ENCODE data around the gene RAPGEF1. TPM values are rescaled to one million over a fixed set of nuclear protein-coding genes. Genes with fewer than 3 reads are reported as not detected.
A peak's percentile ranks its signal among the peaks of the same experiment; 100 is the strongest.

The RAPGEF1 gene
- total RNA-seq, 6 experiments from 2014 or later, result 22.9 to 53.6 (median 30.2) TPM

DNA sequence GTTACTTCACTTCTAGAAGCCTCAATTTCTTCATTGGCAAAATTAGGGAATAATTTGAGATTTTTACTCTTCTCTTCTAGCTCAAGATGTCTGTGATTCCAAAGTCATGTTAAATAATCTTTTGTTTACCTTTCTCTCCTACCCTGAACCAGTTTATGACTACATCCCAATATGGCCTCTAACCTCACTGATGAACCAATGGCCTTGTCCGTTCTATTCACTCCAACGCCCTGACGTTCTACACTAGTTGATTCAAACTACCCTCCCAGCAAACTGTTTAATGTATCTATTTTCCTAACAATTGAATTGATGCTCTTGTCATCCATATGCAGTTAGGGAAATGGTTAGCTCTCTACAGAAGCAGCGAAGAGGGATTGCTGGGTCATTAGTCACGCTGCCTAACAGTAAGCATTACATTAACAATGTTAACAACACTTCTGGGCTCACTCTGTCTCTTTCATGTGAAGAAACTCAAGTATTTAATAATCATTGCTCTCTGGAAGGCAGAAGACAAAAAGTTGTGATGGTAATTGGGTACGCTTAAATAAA, 38.0 kb downstream of the RAPGEF1 start:
- WGBS (ENCODE audit: insufficient coverage, low coverage, low lambda C conversion rate, missing lambda C conversion rate), result 92% methylated on average over 6 of the region's 6 CpGs
- Histone ChIP-seq H3K4me3 (no peak overlapping the region), H3K27me3 (no peaks in the 10 kb centered on the region), H3K36me3 (no peaks in the 10 kb centered on the region), H3K27ac (no peak overlapping the region), H3K9me3 (no peaks in the 10 kb centered on the region), H3K4me1 (peaks cover 0 to 53% (median 19%) of the 10 kb centered on the region in 4 donors)
- TF ChIP-seq, protein P1, sequence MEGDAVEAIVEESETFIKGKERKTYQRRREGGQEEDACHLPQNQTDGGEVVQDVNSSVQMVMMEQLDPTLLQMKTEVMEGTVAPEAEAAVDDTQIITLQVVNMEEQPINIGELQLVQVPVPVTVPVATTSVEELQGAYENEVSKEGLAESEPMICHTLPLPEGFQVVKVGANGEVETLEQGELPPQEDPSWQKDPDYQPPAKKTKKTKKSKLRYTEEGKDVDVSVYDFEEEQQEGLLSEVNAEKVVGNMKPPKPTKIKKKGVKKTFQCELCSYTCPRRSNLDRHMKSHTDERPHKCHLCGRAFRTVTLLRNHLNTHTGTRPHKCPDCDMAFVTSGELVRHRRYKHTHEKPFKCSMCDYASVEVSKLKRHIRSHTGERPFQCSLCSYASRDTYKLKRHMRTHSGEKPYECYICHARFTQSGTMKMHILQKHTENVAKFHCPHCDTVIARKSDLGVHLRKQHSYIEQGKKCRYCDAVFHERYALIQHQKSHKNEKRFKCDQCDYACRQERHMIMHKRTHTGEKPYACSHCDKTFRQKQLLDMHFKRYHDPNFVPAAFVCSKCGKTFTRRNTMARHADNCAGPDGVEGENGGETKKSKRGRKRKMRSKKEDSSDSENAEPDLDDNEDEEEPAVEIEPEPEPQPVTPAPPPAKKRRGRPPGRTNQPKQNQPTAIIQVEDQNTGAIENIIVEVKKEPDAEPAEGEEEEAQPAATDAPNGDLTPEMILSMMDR (IDR thresholded peaks at IDR 0.05), result no peak
- no peak for TF ChIP-seq POLR2A (IDR thresholded peaks at IDR 0.05)
- ATAC-seq (no peak), DNase-seq (no peak)
- intact Hi-C loops (cut with DNase I), result no loop called here

DNA sequence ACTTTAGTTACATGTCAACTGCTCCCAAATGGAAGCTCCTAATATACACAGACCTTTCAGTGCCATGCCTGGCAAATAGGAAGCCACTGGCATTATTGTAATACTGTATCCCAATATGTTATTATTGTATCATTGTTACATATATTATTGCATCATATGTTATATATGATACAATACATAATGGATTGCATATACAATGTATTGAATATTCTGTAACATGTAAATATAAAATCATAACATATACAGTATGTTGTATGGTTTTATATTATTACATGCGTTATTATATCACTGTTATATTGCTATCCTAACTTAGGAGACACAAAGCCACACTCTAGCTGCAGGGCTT, 38.5 kb downstream of the RAPGEF1 start:
- DNase-seq (no peak), ATAC-seq (no peak)
- H3K27ac ChIP-seq, result no peak overlapping the region
- WGBS (ENCODE audit: insufficient coverage, low coverage, low lambda C conversion rate, missing lambda C conversion rate), result 92% methylated on average over 1 of the region's 1 CpG
- no peak overlapping the region for H3K4me3 ChIP-seq
- intact Hi-C loops (cut with DNase I), result no loop called here
- H3K27me3 ChIP-seq, result no peaks in the 10 kb centered on the region
- H3K4me1 ChIP-seq, result peaks cover 0 to 48% (median 15%) of the 10 kb centered on the region in 4 donors
- no peak for TF ChIP-seq POLR2A (IDR thresholded peaks at IDR 0.05)
- TF ChIP-seq, protein P1 (IDR thresholded peaks at IDR 0.05), result no peak
- no peaks in the 10 kb centered on the region for H3K9me3 ChIP-seq
- H3K36me3 ChIP-seq, result no peaks in the 10 kb centered on the region

- no peaks in the 10 kb centered on the region for H3K27me3 ChIP-seq
- DNase-seq (no peak), ATAC-seq (no peak)
- no peak overlapping the region for H3K27ac ChIP-seq
- no peaks in the 10 kb centered on the region for H3K36me3 ChIP-seq
- peaks cover 0 to 43% (median 12%) of the 10 kb centered on the region in 4 donors for H3K4me1 ChIP-seq
- WGBS (ENCODE audit: insufficient coverage, low coverage, low lambda C conversion rate, missing lambda C conversion rate), result 64% methylated on average over 11 of the region's 11 CpGs
- no peak overlapping the region for H3K4me3 ChIP-seq
- intact Hi-C loops (cut with DNase I), result no loop called here
- no peaks in the 10 kb centered on the region for H3K9me3 ChIP-seq
- no peak for TF ChIP-seq POLR2A (IDR thresholded peaks at IDR 0.05)
- TF ChIP-seq, protein P1 (IDR thresholded peaks at IDR 0.05), result no peak
Observed at GRCh38 chr9:131700765-131701435, 39.0 kb downstream of the RAPGEF1 start.

- Histone ChIP-seq H3K4me1 (peaks cover 0 to 35% (median 8%) of the 10 kb centered on the region in 4 donors), H3K27me3 (no peaks in the 10 kb centered on the region), H3K27ac (no peak overlapping the region), H3K36me3 (no peaks in the 10 kb centered on the region), H3K4me3 (no peak overlapping the region), H3K9me3 (no peaks in the 10 kb centered on the region)
- no peak for TF ChIP-seq POLR2A (IDR thresholded peaks at IDR 0.05)
- TF ChIP-seq, protein P1 (IDR thresholded peaks at IDR 0.05), result no peak
- intact Hi-C loops (cut with DNase I), result no loop called here
- ATAC-seq, result peak in 1 of 4 donors; percentile 20
- WGBS (ENCODE audit: insufficient coverage, low coverage, low lambda C conversion rate, missing lambda C conversion rate), result 83% methylated on average over 7 of the region's 7 CpGs
- DNase-seq, result no peak
Observed at GRCh38 chr9:131700076-131700475, 39.8 kb downstream of the RAPGEF1 start.
